ENCODE data around the gene TLR8.

GRCh38 chrX:12945494-12945893 is 39.1 kb downstream of the TLR8 start:
- TF ChIP-seq, protein P1, sequence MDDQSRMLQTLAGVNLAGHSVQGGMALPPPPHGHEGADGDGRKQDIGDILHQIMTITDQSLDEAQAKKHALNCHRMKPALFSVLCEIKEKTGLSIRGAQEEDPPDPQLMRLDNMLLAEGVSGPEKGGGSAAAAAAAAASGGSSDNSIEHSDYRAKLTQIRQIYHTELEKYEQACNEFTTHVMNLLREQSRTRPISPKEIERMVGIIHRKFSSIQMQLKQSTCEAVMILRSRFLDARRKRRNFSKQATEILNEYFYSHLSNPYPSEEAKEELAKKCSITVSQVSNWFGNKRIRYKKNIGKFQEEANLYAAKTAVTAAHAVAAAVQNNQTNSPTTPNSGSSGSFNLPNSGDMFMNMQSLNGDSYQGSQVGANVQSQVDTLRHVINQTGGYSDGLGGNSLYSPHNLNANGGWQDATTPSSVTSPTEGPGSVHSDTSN (IDR thresholded peaks at IDR 0.05): no peak
- no peak for TF ChIP-seq CTCF (IDR thresholded peaks at IDR 0.05)
- TF ChIP-seq EP300 (IDR thresholded peaks at IDR 0.05): no peak
- no peak for TF ChIP-seq JUNB (IDR thresholded peaks at IDR 0.05)
- no peak for TF ChIP-seq POLR2A (IDR thresholded peaks at IDR 0.05; ENCODE audit: low read length)
- TF ChIP-seq, protein P2, sequence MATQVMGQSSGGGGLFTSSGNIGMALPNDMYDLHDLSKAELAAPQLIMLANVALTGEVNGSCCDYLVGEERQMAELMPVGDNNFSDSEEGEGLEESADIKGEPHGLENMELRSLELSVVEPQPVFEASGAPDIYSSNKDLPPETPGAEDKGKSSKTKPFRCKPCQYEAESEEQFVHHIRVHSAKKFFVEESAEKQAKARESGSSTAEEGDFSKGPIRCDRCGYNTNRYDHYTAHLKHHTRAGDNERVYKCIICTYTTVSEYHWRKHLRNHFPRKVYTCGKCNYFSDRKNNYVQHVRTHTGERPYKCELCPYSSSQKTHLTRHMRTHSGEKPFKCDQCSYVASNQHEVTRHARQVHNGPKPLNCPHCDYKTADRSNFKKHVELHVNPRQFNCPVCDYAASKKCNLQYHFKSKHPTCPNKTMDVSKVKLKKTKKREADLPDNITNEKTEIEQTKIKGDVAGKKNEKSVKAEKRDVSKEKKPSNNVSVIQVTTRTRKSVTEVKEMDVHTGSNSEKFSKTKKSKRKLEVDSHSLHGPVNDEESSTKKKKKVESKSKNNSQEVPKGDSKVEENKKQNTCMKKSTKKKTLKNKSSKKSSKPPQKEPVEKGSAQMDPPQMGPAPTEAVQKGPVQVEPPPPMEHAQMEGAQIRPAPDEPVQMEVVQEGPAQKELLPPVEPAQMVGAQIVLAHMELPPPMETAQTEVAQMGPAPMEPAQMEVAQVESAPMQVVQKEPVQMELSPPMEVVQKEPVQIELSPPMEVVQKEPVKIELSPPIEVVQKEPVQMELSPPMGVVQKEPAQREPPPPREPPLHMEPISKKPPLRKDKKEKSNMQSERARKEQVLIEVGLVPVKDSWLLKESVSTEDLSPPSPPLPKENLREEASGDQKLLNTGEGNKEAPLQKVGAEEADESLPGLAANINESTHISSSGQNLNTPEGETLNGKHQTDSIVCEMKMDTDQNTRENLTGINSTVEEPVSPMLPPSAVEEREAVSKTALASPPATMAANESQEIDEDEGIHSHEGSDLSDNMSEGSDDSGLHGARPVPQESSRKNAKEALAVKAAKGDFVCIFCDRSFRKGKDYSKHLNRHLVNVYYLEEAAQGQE (IDR thresholded peaks at IDR 0.05): no peak
- TF ChIP-seq RCOR1 (IDR thresholded peaks at IDR 0.05; ENCODE audit: low read depth, low read length): no peak
- TF ChIP-seq RFX5 (IDR thresholded peaks at IDR 0.05): no peak
- TF ChIP-seq SMC3 (IDR thresholded peaks at IDR 0.05): no peak
- TF ChIP-seq RAD21 (conservative IDR thresholded peaks at IDR 0.05 in 1 of 2, IDR thresholded peaks at IDR 0.05 in 1 of 2): no peak
- TF ChIP-seq SREBF2 (IDR thresholded peaks at IDR 0.05): no peak
- TF ChIP-seq MAX (IDR thresholded peaks at IDR 0.05): no peak
- TF ChIP-seq HDAC2 (IDR thresholded peaks at IDR 0.05): no peak

Measured in A549 (cell line).